ENCODE data around the gene MAP3K19. TPM values are rescaled to one million over a fixed set of nuclear protein-coding genes. Genes with fewer than 3 reads are reported as not detected.

MAP3K19 gene
- total and polyA plus RNA-seq, 2 experiments from 2014 or later: not detected

- WGBS (ENCODE audit: low lambda C conversion rate, missing lambda C conversion rate): 47% methylated on average over 2 of the region's 2 CpGs
- no peaks in the 10 kb centered on the region for H3K9me2 ChIP-seq (replicated peaks; ENCODE audit: insufficient read depth)
- H3K36me3 ChIP-seq (replicated peaks; ENCODE audit: insufficient read depth, low read depth): no peaks in the 10 kb centered on the region
- H4K20me1 ChIP-seq (ENCODE audit: insufficient read depth, poor library complexity, severe bottlenecking): no peaks in the 10 kb centered on the region
- DNase-seq (ENCODE audit: low spot score): no peak
- no peak overlapping the region for H3K4me2 ChIP-seq
- H3K9me3 ChIP-seq (ENCODE audit: low read depth): no peaks in the 10 kb centered on the region
- peaks cover 11% of the 10 kb centered on the region for H3K79me2 ChIP-seq
- no peak overlapping the region for H2AFZ ChIP-seq
- no peak for TF ChIP-seq EZH2phosphoT487 (IDR thresholded peaks at IDR 0.05; ENCODE audit: low read depth, severe bottlenecking, unreplicated experiment)
- TF ChIP-seq EZH2 (IDR thresholded peaks at IDR 0.05; ENCODE audit: borderline replicate concordance): no peak
- TF ChIP-seq CTCF (IDR thresholded peaks at IDR 0.05; ENCODE audit: poor library complexity): no peak
- peak overlapping the region; percentile 42 for H3K27ac ChIP-seq
- H3K4me3 ChIP-seq: no peak overlapping the region
- peaks cover 12% of the 10 kb centered on the region for H3K4me1 ChIP-seq (ENCODE audit: insufficient read depth)
- no peaks in the 10 kb centered on the region for H3K27me3 ChIP-seq
Measured at GRCh38 chr2:135094508-135094907, 47.3 kb upstream of the MAP3K19 start.

DNA sequence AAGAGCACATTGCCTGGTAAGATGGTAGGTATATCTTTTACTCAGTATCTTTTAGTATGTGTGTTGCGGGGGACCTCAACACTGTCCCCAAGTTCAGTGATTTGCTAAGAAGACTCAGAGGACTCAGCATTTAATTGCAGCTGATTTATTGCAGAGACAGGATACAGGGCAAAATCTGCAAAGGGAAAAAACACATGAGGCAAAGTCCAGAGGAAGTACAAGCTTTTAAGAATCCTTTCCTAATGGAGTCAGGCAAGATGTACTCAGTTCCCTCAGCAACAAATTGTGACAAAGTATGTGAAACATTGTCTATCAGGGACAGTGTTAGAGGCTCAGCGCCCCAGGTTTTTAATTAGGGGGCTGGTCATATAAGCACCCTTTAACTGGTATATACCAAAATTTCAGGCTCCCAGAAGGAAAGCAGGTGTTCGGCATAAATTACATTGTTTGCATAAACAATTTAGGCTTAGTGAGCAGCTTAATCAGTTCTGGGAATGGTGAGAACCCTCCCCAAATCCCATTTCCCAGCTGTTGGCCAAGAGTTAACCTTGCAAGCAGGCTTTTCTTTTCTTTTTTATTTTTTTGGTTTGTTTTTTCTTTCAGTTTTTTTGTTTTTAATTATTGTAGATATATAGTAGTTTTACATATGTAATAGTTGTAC, 46.6 kb upstream of the MAP3K19 start:
- Histone ChIP-seq H3K27ac (peak overlapping the region; percentile 42), H3K27me3 (no peaks in the 10 kb centered on the region), H4K20me1 (ENCODE audit: insufficient read depth, poor library complexity, severe bottlenecking) (no peaks in the 10 kb centered on the region), H3K9me3 (ENCODE audit: low read depth) (no peaks in the 10 kb centered on the region), H3K4me1 (ENCODE audit: insufficient read depth) (peaks cover 12% of the 10 kb centered on the region), H2AFZ (no peak overlapping the region), H3K4me2 (no peak overlapping the region), H3K36me3 (replicated peaks; ENCODE audit: insufficient read depth, low read depth) (no peaks in the 10 kb centered on the region), H3K4me3 (no peak overlapping the region), H3K79me2 (peaks cover 18% of the 10 kb centered on the region), H3K9me2 (replicated peaks; ENCODE audit: insufficient read depth) (no peaks in the 10 kb centered on the region)
- peak; percentile 28 for DNase-seq (ENCODE audit: low spot score)
- TF ChIP-seq CTCF (IDR thresholded peaks at IDR 0.05; ENCODE audit: poor library complexity) (no peak), EZH2phosphoT487 (IDR thresholded peaks at IDR 0.05; ENCODE audit: low read depth, severe bottlenecking, unreplicated experiment) (no peak)
- 89% methylated on average over 3 of the region's 3 CpGs for WGBS (ENCODE audit: low lambda C conversion rate, missing lambda C conversion rate)

DNA sequence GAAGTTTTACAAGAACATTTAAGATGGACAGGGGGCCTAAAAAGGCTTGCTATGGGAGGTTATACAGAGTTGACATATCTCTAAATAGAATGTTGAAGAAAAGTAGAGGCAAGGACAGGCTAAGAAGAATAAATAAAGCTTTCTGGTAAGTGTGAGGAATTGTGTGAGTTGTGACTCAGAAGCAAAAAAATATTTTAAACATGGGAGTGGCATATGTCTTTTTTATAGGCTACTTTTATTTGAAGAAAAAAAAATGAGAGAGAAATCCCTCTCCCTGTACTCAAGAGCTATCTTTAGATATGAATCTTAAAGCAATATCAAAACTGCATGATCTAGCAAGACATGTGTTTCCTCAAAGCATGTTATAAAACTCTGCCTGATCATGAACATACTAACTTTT, 45.9 kb upstream of the MAP3K19 start:
- Histone ChIP-seq H3K79me2 (peaks cover 23% of the 10 kb centered on the region), H4K20me1 (ENCODE audit: insufficient read depth, poor library complexity, severe bottlenecking) (no peaks in the 10 kb centered on the region), H3K4me2 (no peak overlapping the region), H3K4me3 (no peak overlapping the region), H3K36me3 (replicated peaks; ENCODE audit: insufficient read depth, low read depth) (no peaks in the 10 kb centered on the region), H3K9me2 (replicated peaks; ENCODE audit: insufficient read depth) (no peaks in the 10 kb centered on the region), H3K27me3 (no peaks in the 10 kb centered on the region), H3K4me1 (ENCODE audit: insufficient read depth) (peaks cover 12% of the 10 kb centered on the region), H3K27ac (peak overlapping the region; percentile 18), H3K9me3 (ENCODE audit: low read depth) (no peaks in the 10 kb centered on the region), H2AFZ (no peak overlapping the region)
- DNase-seq (ENCODE audit: low spot score): no peak
- TF ChIP-seq EZH2phosphoT487 (IDR thresholded peaks at IDR 0.05; ENCODE audit: low read depth, severe bottlenecking, unreplicated experiment) (no peak), CTCF (IDR thresholded peaks at IDR 0.05; ENCODE audit: poor library complexity) (no peak), EZH2 (IDR thresholded peaks at IDR 0.05; ENCODE audit: borderline replicate concordance) (no peak)

Data from hepatocyte (in vitro differentiated cells).